Esophagus muscularis mucosa (tissue), 3 donors: Measurements from ENCODE around the gene SLC5A1.

Experiments used
- CTCF ChIP-seq, 3 experiments: fragments of 200-600 bp in 2 of 3; fragments of 450-650 bp in 1 of 3; sonication (generic) in 2 of 3; IDR thresholded peaks; one replicate each; pipeline ENCODE4 v1.5.1; 2017 to 2019; ENCODE audit warnings: antibody characterized with exemption in 3 of 3, mild to moderate bottlenecking in 2 of 3, moderate library complexity in 1 of 3
- POLR2AphosphoS5 ChIP-seq, 2 donors: sonication (generic); formaldehyde crosslinking; IDR thresholded peaks; one replicate each; pipeline ENCODE4 v1.6.1; 2017; ENCODE audit warnings: antibody characterized with exemption in 2 of 2

DNA sequence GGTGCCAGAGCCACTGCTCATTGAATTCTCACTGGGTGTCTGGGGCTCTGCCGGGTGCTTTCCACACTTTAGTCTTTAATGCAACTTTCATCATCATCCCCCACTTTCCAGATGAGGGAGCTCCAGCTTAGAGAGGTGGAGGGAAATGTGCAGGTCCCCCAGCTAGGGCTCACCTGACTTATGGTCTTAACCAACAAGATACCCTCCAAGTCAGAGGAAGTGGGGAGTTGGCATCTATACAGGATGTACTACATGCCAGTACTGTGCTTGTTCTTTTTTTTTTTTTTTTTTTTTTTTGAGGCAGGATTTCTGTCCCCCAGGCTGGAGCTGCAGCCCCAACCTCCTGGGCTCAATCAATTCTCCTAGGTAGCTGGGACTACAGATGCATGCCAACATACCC lies 89.7 kb downstream of the SLC5A1 start:
- no peak for TF ChIP-seq POLR2AphosphoS5 (IDR thresholded peaks at IDR 0.05)
- no peak for TF ChIP-seq CTCF (IDR thresholded peaks at IDR 0.05)
